Neural progenitor cell (in vitro differentiated cells): ENCODE measurements around the gene METTL17.
"Not testable (repeated sequence)": the region's sequence is repeated elsewhere in the genome, so short reads cannot be mapped to it uniquely, and the experiment has no call there.

Experiments used
- CTCF ChIP-seq: fragments of 200-600 bp; sonication (generic); IDR thresholded peaks from 2 replicates; pipeline ENCODE4 v1.5.1; 2017; ENCODE audit warnings: antibody characterized with exemption, mild to moderate bottlenecking
- EZH2 ChIP-seq: fragments of 200-600 bp; sonication (generic); IDR thresholded peaks from 2 replicates; pipeline ENCODE4 v1.6.1; 2017; ENCODE audit warnings: antibody characterized with exemption, mild to moderate bottlenecking, moderate library complexity

GRCh38 chr14:20985650-20986049, 4.1 kb upstream of the METTL17 start:
- not testable (repeated sequence) for TF ChIP-seq CTCF, EZH2
